IMR-90 (cell line): Measurements from ENCODE around the gene TSPYL4. TPM values are rescaled to one million over a fixed set of nuclear protein-coding genes. Genes with fewer than 3 reads are reported as not detected.

ENCODE experiments used
- ATAC-seq: fragments of 200-7000 bp; cut with Tn5 transposase; 2 replicates; pipeline ENCODE4 v1.9.1; 2020; ENCODE audit warnings: low read depth, mild to moderate bottlenecking, moderate library complexity
- BruUV-seq: library from RNA; stranded (reverse); fragments of 400-500 nt; replicated peaks from 2 replicates; lab custom pipeline; 2021; lab: Mats Ljungman, UMichigan
- CTCF ChIA-PET: fragments of 300-600 bp; formaldehyde crosslinking; extraction: SDS; loops from one replicate; lab custom pipeline; 2021; ENCODE audit warnings: antibody characterized with exemption; lab: Yijun Ruan, JAX
- POLR2A ChIA-PET: fragments of 300-600 bp; sonication (Branson Sonifier 250); formaldehyde crosslinking; loops from one replicate; lab custom pipeline; 2022; ENCODE audit warnings: antibody characterized with exemption; ENCODE audit not compliant: unreplicated experiment; lab: Charles Lee
- DNase-seq: peaks from one replicate; pipeline ENCODE4 v3.0.0; 2013
- H2AFZ ChIP-seq: replicated peaks from 2 replicates; pipeline ENCODE3; 2013; ENCODE audit warnings: low read length, mild to moderate bottlenecking; ENCODE audit not compliant: poor library complexity
- H2AK5ac ChIP-seq: 2 replicates; pipeline ENCODE4 v1.6.1; 2013; ENCODE audit warnings: low read depth, low read length, inconsistent platforms
- H2AK9ac ChIP-seq: replicated peaks from 2 replicates; pipeline ENCODE3; 2013; ENCODE audit warnings: mild to moderate bottlenecking, low read depth, low read length, moderate library complexity; ENCODE audit not compliant: poor library complexity
- H2BK120ac ChIP-seq: 2 replicates; pipeline ENCODE4 v1.6.1; 2013; ENCODE audit warnings: low read depth, low read length, inconsistent platforms
- H2BK15ac ChIP-seq: 3 replicates; pipeline ENCODE4 v1.6.1; 2013; ENCODE audit warnings: low read depth, low read length, inconsistent platforms
- H2BK20ac ChIP-seq: 2 replicates; pipeline ENCODE4 v1.6.1; 2013; ENCODE audit warnings: low read depth, mild to moderate bottlenecking, inconsistent platforms, low read length, moderate library complexity
- H2BK5ac ChIP-seq: 2 replicates; pipeline ENCODE4 v1.6.1; 2013; ENCODE audit warnings: mild to moderate bottlenecking, low read depth, low read length, inconsistent platforms; ENCODE audit not compliant: poor library complexity, severe bottlenecking
- H3K14ac ChIP-seq: replicated peaks from 2 replicates; pipeline ENCODE4 v1.6.1; 2013; ENCODE audit warnings: low read depth, low read length, inconsistent platforms
- H3K18ac ChIP-seq: 2 replicates; pipeline ENCODE4 v1.6.1; 2013; ENCODE audit warnings: low read depth, low read length, control low read depth
- H3K23ac ChIP-seq: 2 replicates; pipeline ENCODE4 v1.6.1; 2013; ENCODE audit warnings: low read depth, low read length, inconsistent platforms
- H3K27ac ChIP-seq: 2 replicates; pipeline ENCODE4 v1.5.1; 2013; ENCODE audit warnings: mild to moderate bottlenecking, control low read depth, low read length; ENCODE audit not compliant: insufficient read depth
- H3K27me3 ChIP-seq: 2 replicates; pipeline ENCODE4 v1.6.1; 2013; ENCODE audit warnings: low read length; ENCODE audit not compliant: control insufficient read depth, insufficient read depth
- H3K36me3 ChIP-seq: 2 replicates; pipeline ENCODE4 v1.6.1; 2013; ENCODE audit warnings: low read length, mixed read lengths; ENCODE audit not compliant: control insufficient read depth, insufficient read depth
- H3K4ac ChIP-seq: 2 replicates; pipeline ENCODE4 v1.6.1; 2013; ENCODE audit warnings: low read depth, low read length, inconsistent platforms
- H3K4me1 ChIP-seq: 2 replicates; pipeline ENCODE4 v1.6.1; 2013; ENCODE audit warnings: low read length, mixed read lengths; ENCODE audit not compliant: control insufficient read depth, insufficient read depth
- H3K4me2 ChIP-seq: 2 replicates; pipeline ENCODE4 v1.6.1; 2013; ENCODE audit warnings: low read depth, mild to moderate bottlenecking, control low read depth, low read length, moderate library complexity
- H3K4me3 ChIP-seq: 2 replicates; pipeline ENCODE4 v1.5.1; 2013; ENCODE audit warnings: low read depth, mild to moderate bottlenecking, control low read depth, low read length, moderate library complexity; ENCODE audit not compliant: insufficient read depth
- H3K56ac ChIP-seq: 2 replicates; pipeline ENCODE4 v1.6.1; 2013; ENCODE audit warnings: low read length, inconsistent platforms; ENCODE audit not compliant: insufficient read depth; ENCODE audit errors: extremely low read depth
- H3K79me1 ChIP-seq, 2 experiments: 2 replicates each; pipeline ENCODE4 v1.6.1; 2013; ENCODE audit warnings: low read length in 2 of 2, inconsistent platforms in 1 of 2, low read depth in 1 of 2
- H3K9ac ChIP-seq: 2 replicates; pipeline ENCODE4 v1.6.1; 2013; ENCODE audit warnings: low read depth, low read length, control low read depth
- H3K9me1 ChIP-seq: 2 replicates; pipeline ENCODE4 v1.6.1; 2013; ENCODE audit warnings: low read length, inconsistent platforms; ENCODE audit not compliant: insufficient read depth
- H3K9me3 ChIP-seq: 2 replicates; pipeline ENCODE4 v1.6.1; 2013; ENCODE audit warnings: low read length; ENCODE audit not compliant: control insufficient read depth, insufficient read depth
- H4K20me1 ChIP-seq: 2 replicates; pipeline ENCODE4 v1.6.1; 2013; ENCODE audit warnings: low read length, inconsistent platforms; ENCODE audit not compliant: insufficient read depth
- H4K5ac ChIP-seq: 2 replicates; pipeline ENCODE4 v1.6.1; 2013; ENCODE audit warnings: mild to moderate bottlenecking, low read depth, low read length, control low read depth
- H4K8ac ChIP-seq, 2 experiments: 2 replicates each; pipeline ENCODE4 v1.6.1; 2013; ENCODE audit warnings: low read depth in 2 of 2, low read length in 2 of 2, control low read depth in 1 of 2, inconsistent platforms in 1 of 2
- H4K91ac ChIP-seq: 2 replicates; pipeline ENCODE4 v1.6.1; 2013; ENCODE audit warnings: low read depth, low read length, inconsistent platforms; ENCODE audit not compliant: insufficient read depth
- BHLHE40 ChIP-seq: fragments of 150-350 bp; IDR thresholded peaks from 2 replicates; pipeline ENCODE4 v1.6.1; 2016; ENCODE audit warnings: mild to moderate bottlenecking, low read depth, low read length
- CEBPB ChIP-seq: IDR thresholded peaks from 2 replicates; pipeline ENCODE4 v1.6.1; 2012; ENCODE audit warnings: low read depth, low read length, improper control_type of control experiment
- CHD1 ChIP-seq: IDR thresholded peaks from 2 replicates; pipeline ENCODE4 v1.6.1; 2012; ENCODE audit warnings: low read depth, low read length, improper control_type of control experiment
- MAFK ChIP-seq: IDR thresholded peaks from 2 replicates; pipeline ENCODE4 v1.6.1; 2012; ENCODE audit warnings: low read depth, low read length, improper control_type of control experiment
- MAZ ChIP-seq: IDR thresholded peaks from 2 replicates; pipeline ENCODE4 v1.6.1; 2012; ENCODE audit warnings: low read depth, mild to moderate bottlenecking, low read length, improper control_type of control experiment, moderate library complexity, borderline replicate concordance
- MXI1 ChIP-seq: IDR thresholded peaks from 2 replicates; pipeline ENCODE4 v1.6.1; 2012; ENCODE audit warnings: low read depth, mild to moderate bottlenecking, low read length, moderate library complexity, borderline replicate concordance
- NFE2L2 ChIP-seq: fragments of 150-350 bp; IDR thresholded peaks from 2 replicates; pipeline ENCODE4 v1.6.1; 2016; ENCODE audit warnings: low read depth, mild to moderate bottlenecking, low read length
- POLR2A ChIP-seq: IDR thresholded peaks from 2 replicates; pipeline ENCODE4 v1.6.1; 2012; ENCODE audit warnings: mild to moderate bottlenecking, low read depth, low read length
- RAD21 ChIP-seq: IDR thresholded peaks from 2 replicates; pipeline ENCODE4 v1.6.1; 2012; ENCODE audit warnings: low read length, improper control_type of control experiment
- RCOR1 ChIP-seq: IDR thresholded peaks from 2 replicates; pipeline ENCODE4 v1.6.1; 2012; ENCODE audit warnings: mild to moderate bottlenecking, low read length, improper control_type of control experiment; ENCODE audit not compliant: insufficient replicate concordance
- whole genome bisulfite sequencing, 2 experiments: methylation state at CpG; one replicate each; pipeline versions ENCODE4 v1.1.5 to v1.1.7; 2013; ENCODE audit warnings: missing lambda C conversion rate in 2 of 2; ENCODE audit not compliant: insufficient read length in 1 of 2; ENCODE audit errors: extremely low coverage in 2 of 2; 5-methylcytosine and 5-hydroxymethylcytosine counted together
- dilution Hi-C: fragments of 300-500 bp; cut with HindIII; formaldehyde crosslinking; loops from one replicate; pipeline ENCODE4 v1.14.3; 2018; ENCODE audit warnings: low sequenced_read_pairs; ENCODE audit not compliant: unreplicated experiment
- in situ Hi-C: fragments of 300-500 bp; cut with MboI; formaldehyde crosslinking; loops from 3 replicates; pipeline ENCODE4 v1.14.3; 2019; ENCODE audit warnings: low sequenced_read_pairs, inconsistent platforms, mixed read lengths
- intact Hi-C: fragments of 100-400 bp; cut with micrococcal nuclease; formaldehyde crosslinking; loops from 2 replicates; pipeline ENCODE4 v1.10.0; 2022
- polyA plus RNA-seq, 3 experiments: library from polyadenylated mRNA; depleted of rRNA; stranded (reverse); fragments of >200 nt; gene quantifications; 2 replicates each; pipeline ENCODE4 v1.2.3, GENCODE V29; 2012; ENCODE audit warnings: low replicate concordance in 1 of 3
- total RNA-seq: library from RNA; depleted of rRNA; stranded (reverse); fragments of >200 nt; gene quantifications from 2 replicates; pipeline ENCODE4 v1.2.3, GENCODE V29; 2012
- TF ChIP-seq, protein P1 (sequence below): fragments of 150-350 bp; IDR thresholded peaks from 2 replicates; pipeline ENCODE4 v1.6.1; 2017; ENCODE audit warnings: mild to moderate bottlenecking, antibody characterized with exemption, low read length, low read depth
- TF ChIP-seq, protein P2 (sequence below): conservative IDR thresholded peaks from 2 replicates; pipeline ENCODE4 v1.5.1; 2012; ENCODE audit warnings: mild to moderate bottlenecking, low read depth, low read length, improper control_type of control experiment
- TF ChIP-seq, protein P3 (sequence below): fragments of 150-350 bp; IDR thresholded peaks from 2 replicates; pipeline ENCODE4 v1.6.1; 2016; ENCODE audit warnings: low read depth, mild to moderate bottlenecking, low read length, moderate library complexity, borderline replicate concordance

Gene TSPYL4
- total and polyA plus RNA-seq, 2 of the 4 experiments (the other 2 are of a cell fraction), result 22.0 to 29.9 TPM

DNA sequence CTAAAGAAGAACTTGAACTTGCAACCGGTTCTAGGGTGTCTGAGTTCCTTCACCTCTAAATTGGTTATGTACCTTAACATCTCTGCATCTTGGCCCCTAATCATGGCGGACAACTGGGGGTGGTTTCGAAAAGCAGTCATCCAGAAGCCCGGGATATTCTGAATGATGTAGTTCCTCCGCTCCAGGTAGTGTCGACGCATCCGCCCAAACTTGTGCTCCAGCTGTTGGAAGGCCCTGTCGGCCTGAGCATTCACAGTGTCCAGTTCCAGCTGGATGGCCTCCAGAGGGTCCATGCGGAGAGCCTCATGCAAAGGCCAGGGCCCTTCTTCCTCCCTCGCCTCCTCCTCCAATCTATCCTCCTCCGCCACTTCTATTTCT lies 25.0 kb upstream of the TSPYL4 start:
- peak; percentile 2 for ATAC-seq
- CTCF ChIA-PET, result interaction anchor here (1.5 to 3.5 kb wide), 3 partner anchors 10 to 282 kb away, joined by 3 to 20 read pairs (median 9); no protein-coding TSS in a partner anchor
- in situ Hi-C loops, result loop anchor here (25.0 kb wide), 1 partner anchor 158 kb away; no protein-coding TSS in a partner anchor

More for the DNA sequence above, 25.0 kb upstream of the TSPYL4 start:
- Histone ChIP-seq H3K9me1 (peaks cover 5% of the 10 kb centered on the region), H2AK5ac (peak overlapping the region; percentile 68), H3K27ac (peak overlapping the region; percentile 93), H2BK120ac (no peak overlapping the region), H4K8ac (peak overlapping the region; percentile 47 to 87; a peak in 2 of 4 replicates), H3K18ac (no peak overlapping the region), H2BK15ac (no peak overlapping the region), H3K9me3 (no peaks in the 10 kb centered on the region), H3K23ac (peak overlapping the region; percentile 92), H4K20me1 (peaks cover 27% of the 10 kb centered on the region), H3K4ac (peak overlapping the region; percentile 93), H3K4me1 (peaks cover 6% of the 10 kb centered on the region), H3K79me1 (peaks cover 0 to 32% of the 10 kb centered on the region in 2 experiments; a peak in 3 of 4 replicates), H3K27me3 (no peaks in the 10 kb centered on the region), H3K9ac (peak overlapping the region; percentile 95), H3K36me3 (peaks cover 8% of the 10 kb centered on the region; the same call in 1 of the 2 replicates), H3K14ac (peak overlapping the region; percentile 91), H2AFZ (peak overlapping the region; percentile 94), H3K4me3 (peak overlapping the region; percentile 87), H3K4me2 (peak overlapping the region; percentile 73), H4K5ac (no peak overlapping the region; the same call in 1 of the 2 replicates), H2BK20ac (no peak overlapping the region), H2AK9ac (peak overlapping the region; percentile 84), H2BK5ac (peak overlapping the region; percentile 87), H4K91ac (peak overlapping the region; percentile 19; the same call in 1 of the 2 replicates), H3K56ac (peak overlapping the region; percentile 71; the same call in 1 of the 2 replicates)
- POLR2A ChIA-PET, result interaction anchor here (1.5 kb wide), 1 partner anchor 10 kb away, joined by 5 read pairs; no protein-coding TSS in a partner anchor
- dilution Hi-C loops (no loop called here), intact Hi-C loops (loop anchor here (2.0 kb wide), 1 partner anchor 282 kb away; no protein-coding TSS in a partner anchor)
- peak; percentile 39 for DNase-seq
- no peak for TF ChIP-seq RAD21
- no peak for TF ChIP-seq POLR2A
- no peak for TF ChIP-seq CEBPB
- TF ChIP-seq CHD1, result no peak
- TF ChIP-seq, protein P1, sequence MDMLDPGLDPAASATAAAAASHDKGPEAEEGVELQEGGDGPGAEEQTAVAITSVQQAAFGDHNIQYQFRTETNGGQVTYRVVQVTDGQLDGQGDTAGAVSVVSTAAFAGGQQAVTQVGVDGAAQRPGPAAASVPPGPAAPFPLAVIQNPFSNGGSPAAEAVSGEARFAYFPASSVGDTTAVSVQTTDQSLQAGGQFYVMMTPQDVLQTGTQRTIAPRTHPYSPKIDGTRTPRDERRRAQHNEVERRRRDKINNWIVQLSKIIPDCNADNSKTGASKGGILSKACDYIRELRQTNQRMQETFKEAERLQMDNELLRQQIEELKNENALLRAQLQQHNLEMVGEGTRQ, result no peak
- TF ChIP-seq MAFK, result no peak
- TF ChIP-seq, protein P2, sequence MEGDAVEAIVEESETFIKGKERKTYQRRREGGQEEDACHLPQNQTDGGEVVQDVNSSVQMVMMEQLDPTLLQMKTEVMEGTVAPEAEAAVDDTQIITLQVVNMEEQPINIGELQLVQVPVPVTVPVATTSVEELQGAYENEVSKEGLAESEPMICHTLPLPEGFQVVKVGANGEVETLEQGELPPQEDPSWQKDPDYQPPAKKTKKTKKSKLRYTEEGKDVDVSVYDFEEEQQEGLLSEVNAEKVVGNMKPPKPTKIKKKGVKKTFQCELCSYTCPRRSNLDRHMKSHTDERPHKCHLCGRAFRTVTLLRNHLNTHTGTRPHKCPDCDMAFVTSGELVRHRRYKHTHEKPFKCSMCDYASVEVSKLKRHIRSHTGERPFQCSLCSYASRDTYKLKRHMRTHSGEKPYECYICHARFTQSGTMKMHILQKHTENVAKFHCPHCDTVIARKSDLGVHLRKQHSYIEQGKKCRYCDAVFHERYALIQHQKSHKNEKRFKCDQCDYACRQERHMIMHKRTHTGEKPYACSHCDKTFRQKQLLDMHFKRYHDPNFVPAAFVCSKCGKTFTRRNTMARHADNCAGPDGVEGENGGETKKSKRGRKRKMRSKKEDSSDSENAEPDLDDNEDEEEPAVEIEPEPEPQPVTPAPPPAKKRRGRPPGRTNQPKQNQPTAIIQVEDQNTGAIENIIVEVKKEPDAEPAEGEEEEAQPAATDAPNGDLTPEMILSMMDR, result no peak
- no peak for TF ChIP-seq MAZ
- TF ChIP-seq RCOR1, result no peak
- no peak for TF ChIP-seq BHLHE40
- no peak for TF ChIP-seq NFE2L2
- TF ChIP-seq MXI1, result no peak
- TF ChIP-seq, protein P3, sequence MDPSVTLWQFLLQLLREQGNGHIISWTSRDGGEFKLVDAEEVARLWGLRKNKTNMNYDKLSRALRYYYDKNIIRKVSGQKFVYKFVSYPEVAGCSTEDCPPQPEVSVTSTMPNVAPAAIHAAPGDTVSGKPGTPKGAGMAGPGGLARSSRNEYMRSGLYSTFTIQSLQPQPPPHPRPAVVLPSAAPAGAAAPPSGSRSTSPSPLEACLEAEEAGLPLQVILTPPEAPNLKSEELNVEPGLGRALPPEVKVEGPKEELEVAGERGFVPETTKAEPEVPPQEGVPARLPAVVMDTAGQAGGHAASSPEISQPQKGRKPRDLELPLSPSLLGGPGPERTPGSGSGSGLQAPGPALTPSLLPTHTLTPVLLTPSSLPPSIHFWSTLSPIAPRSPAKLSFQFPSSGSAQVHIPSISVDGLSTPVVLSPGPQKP, result no peak
- BruUV-seq, result TSS peak; percentile 52
- 3% methylated on average over 9 of the region's 12 CpGs; no CpG with 5 or more reads in 1 of the 2 experiments for WGBS, 2 experiments
